DOHH2 (cell line): ENCODE results near the gene EIF4A3.

Experiments used
- EZH2phosphoT487 ChIP-seq: fragments of 200-600 bp; sonication (generic); IDR thresholded peaks from 2 replicates; pipeline ENCODE4 v1.6.1; 2017; ENCODE audit warnings: borderline replicate concordance, mild to moderate bottlenecking, antibody characterized with exemption, low read length, moderate library complexity, mixed read lengths
- TF ChIP-seq, protein P1 (sequence below): fragments of 200-600 bp; sonication (generic); IDR thresholded peaks from one replicate; pipeline ENCODE4 v1.5.1; 2014; ENCODE audit warnings: antibody characterized with exemption, mild to moderate bottlenecking, low read depth, low read length; ENCODE audit not compliant: poor library complexity, severe bottlenecking

GRCh38 chr17:80104321-80104955 is 42.5 kb downstream of the EIF4A3 start:
- TF ChIP-seq, protein P1, sequence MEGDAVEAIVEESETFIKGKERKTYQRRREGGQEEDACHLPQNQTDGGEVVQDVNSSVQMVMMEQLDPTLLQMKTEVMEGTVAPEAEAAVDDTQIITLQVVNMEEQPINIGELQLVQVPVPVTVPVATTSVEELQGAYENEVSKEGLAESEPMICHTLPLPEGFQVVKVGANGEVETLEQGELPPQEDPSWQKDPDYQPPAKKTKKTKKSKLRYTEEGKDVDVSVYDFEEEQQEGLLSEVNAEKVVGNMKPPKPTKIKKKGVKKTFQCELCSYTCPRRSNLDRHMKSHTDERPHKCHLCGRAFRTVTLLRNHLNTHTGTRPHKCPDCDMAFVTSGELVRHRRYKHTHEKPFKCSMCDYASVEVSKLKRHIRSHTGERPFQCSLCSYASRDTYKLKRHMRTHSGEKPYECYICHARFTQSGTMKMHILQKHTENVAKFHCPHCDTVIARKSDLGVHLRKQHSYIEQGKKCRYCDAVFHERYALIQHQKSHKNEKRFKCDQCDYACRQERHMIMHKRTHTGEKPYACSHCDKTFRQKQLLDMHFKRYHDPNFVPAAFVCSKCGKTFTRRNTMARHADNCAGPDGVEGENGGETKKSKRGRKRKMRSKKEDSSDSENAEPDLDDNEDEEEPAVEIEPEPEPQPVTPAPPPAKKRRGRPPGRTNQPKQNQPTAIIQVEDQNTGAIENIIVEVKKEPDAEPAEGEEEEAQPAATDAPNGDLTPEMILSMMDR: no peak
- no peak for TF ChIP-seq EZH2phosphoT487
